Ishikawa (cell line): ENCODE results near the gene ORM2.
"Not testable (repeated sequence)": the region's sequence is repeated elsewhere in the genome, so short reads cannot be mapped to it uniquely, and the experiment has no call there.

Experiments used
- CEBPB ChIP-seq: IDR thresholded peaks from 2 replicates; pipeline ENCODE4 v1.6.1; 2012
- CREB1 ChIP-seq: IDR thresholded peaks from 2 replicates; pipeline ENCODE4 v1.6.1; 2012; ENCODE audit warnings: low read depth
- EGR1 ChIP-seq: IDR thresholded peaks from 2 replicates; pipeline ENCODE4 v1.6.1; 2012
- EP300 ChIP-seq: IDR thresholded peaks from 2 replicates; pipeline ENCODE4 v1.6.1; 2012; ENCODE audit warnings: borderline replicate concordance
- FOXM1 ChIP-seq: IDR thresholded peaks from 2 replicates; pipeline ENCODE4 v1.6.1; 2012; ENCODE audit warnings: low read depth, borderline replicate concordance
- MAX ChIP-seq: IDR thresholded peaks from 2 replicates; pipeline ENCODE4 v1.6.1; 2012
- NFIC ChIP-seq: IDR thresholded peaks from 2 replicates; pipeline ENCODE4 v1.6.1; 2012
- RAD21 ChIP-seq: IDR thresholded peaks from 2 replicates; pipeline ENCODE4 v1.6.1; 2012; ENCODE audit warnings: low read depth
- REST ChIP-seq: IDR thresholded peaks from 2 replicates; pipeline ENCODE4 v1.6.1; 2012; ENCODE audit warnings: low read depth, mild to moderate bottlenecking
- TAF1 ChIP-seq: IDR thresholded peaks from 2 replicates; pipeline ENCODE4 v1.6.1; 2012; ENCODE audit warnings: low read depth, mild to moderate bottlenecking
- TCF12 ChIP-seq: IDR thresholded peaks from 2 replicates; pipeline ENCODE4 v1.6.1; 2012; ENCODE audit warnings: low read depth
- TEAD4 ChIP-seq: IDR thresholded peaks from 2 replicates; pipeline ENCODE4 v1.6.1; 2012
- USF1 ChIP-seq: IDR thresholded peaks from 2 replicates; pipeline ENCODE4 v1.6.1; 2012
- YY1 ChIP-seq: IDR thresholded peaks from 2 replicates; pipeline ENCODE4 v1.6.1; 2012; ENCODE audit warnings: low read depth
- ZBTB7A ChIP-seq: IDR thresholded peaks from 2 replicates; pipeline ENCODE4 v1.6.1; 2012; ENCODE audit warnings: low read depth

ORM2 gene

GRCh38 chr9:114321759-114322158, 7.9 kb upstream of the ORM2 start:
- TF ChIP-seq REST (no peak), MAX (no peak), EGR1 (no peak)

GRCh38 chr9:114322831-114323531, 6.7 kb upstream of the ORM2 start, which contains the start of gene ORM1:
TSS of gene ORM1 (plus strand) at chr9:114323098. CDS start at chr9:114323134, 36 bp downstream.
- not testable (repeated sequence) for TF ChIP-seq REST, RAD21, TEAD4

- TF ChIP-seq YY1 (no peak), EGR1 (no peak), TAF1 (no peak), MAX (no peak), USF1 (no peak), EP300 (no peak), TEAD4 (no peak), ZBTB7A (no peak), CREB1 (no peak), NFIC (no peak), TCF12 (no peak), FOXM1 (no peak)
These were observed 5.2 kb upstream of the ORM2 start for GRCh38 chr9:114324492-114324891.

GRCh38 chr9:114327749-114328148, 1.9 kb upstream of the ORM2 start:
- TF ChIP-seq TAF1, result no peak
- TF ChIP-seq EGR1, result no peak
- TF ChIP-seq YY1, result no peak
- TF ChIP-seq REST, result no peak
- no peak for TF ChIP-seq CREB1
- no peak for TF ChIP-seq FOXM1

- no peak for TF ChIP-seq USF1
- TF ChIP-seq CEBPB, result no peak
- TF ChIP-seq EP300, result no peak
- TF ChIP-seq YY1, result no peak
- TF ChIP-seq EGR1, result no peak
- no peak for TF ChIP-seq ZBTB7A
- no peak for TF ChIP-seq CREB1
- TF ChIP-seq TCF12, result no peak
- TF ChIP-seq NFIC, result no peak
- no peak for TF ChIP-seq REST
- TF ChIP-seq MAX, result no peak
- TF ChIP-seq FOXM1, result no peak
- no peak for TF ChIP-seq TEAD4
These were observed 967 bp downstream of the ORM2 start for GRCh38 chr9:114330636-114331035.
